HG02798 (cell line): ENCODE measurements around the gene LRRC10B.
A peak's percentile ranks its signal among the peaks of the same experiment; 100 is the strongest.

ENCODE experiments used
- ATAC-seq: cut with Tn5 transposase; IDR thresholded peaks from one replicate; pipeline ENCODE4 v1.9.1; 2021; ENCODE audit warnings: mild to moderate bottlenecking; ENCODE audit not compliant: unreplicated experiment, poor library complexity

LRRC10B gene

DNA sequence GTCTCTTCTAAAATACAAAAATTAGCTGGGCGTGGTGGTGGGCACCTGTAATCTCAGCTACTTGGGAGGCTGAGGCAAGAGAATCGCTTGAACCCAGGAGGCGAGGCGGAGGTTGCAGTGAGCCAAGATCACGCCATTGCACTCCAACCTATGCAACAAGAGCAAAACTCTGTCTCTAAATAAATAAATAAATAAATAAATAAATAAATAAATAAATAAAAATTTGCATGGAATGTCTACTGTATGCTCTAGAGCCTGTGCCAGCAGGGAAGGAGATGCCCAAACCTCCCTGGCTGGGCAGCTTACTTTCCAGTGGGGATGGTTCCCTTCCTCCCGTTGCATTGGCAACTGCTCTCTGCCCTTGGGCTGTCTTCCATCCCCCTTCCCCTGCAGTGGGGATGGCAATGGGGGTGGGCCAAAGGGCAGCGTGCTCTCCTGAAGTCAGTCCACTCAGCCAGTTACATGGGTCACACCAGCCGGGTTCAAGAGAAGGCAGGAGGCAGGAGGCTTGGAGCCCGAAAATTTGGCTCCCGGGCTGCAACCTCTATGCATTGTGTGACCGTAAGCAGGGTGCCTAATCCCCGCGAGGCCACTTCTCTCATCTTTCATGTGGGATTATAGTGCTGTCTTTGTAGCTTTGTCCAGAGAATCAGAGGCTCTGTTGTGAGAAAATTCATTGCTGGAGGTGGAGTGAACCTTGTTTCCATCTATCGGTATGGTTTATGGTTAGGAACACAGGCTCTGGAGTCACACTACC lies 1.4 kb upstream of the LRRC10B start:
- no peak for ATAC-seq

GRCh38 chr11:61509043-61510029 lies 787 bp downstream of the LRRC10B start:
- ATAC-seq: peak; percentile 73

- ATAC-seq: no peak
Measured at GRCh38 chr11:61510166-61510919, 1.8 kb downstream of the LRRC10B start.

DNA sequence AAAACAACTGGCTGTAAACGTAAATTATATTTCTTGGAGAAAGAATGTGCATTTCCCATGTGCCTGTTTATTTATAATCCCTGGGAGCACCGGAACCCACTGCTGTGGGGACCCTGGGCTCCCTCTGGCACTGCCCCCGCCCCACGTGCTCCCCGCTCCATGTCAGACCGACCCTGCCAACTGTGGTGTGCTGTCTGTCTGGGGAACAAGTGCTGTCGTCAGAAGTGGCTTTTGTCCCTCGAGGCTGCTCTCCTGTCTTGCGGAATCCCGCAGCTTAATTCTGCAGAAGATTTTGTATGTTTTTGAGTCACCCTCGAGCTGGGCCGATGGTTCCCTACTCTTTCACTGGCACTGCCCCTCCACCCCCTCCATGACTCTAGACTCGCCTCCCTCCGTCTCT lies 2.4 kb downstream of the LRRC10B start:
- ATAC-seq: no peak

- no peak for ATAC-seq
Measured at GRCh38 chr11:61511383-61511782, 2.8 kb downstream of the LRRC10B start.

DNA sequence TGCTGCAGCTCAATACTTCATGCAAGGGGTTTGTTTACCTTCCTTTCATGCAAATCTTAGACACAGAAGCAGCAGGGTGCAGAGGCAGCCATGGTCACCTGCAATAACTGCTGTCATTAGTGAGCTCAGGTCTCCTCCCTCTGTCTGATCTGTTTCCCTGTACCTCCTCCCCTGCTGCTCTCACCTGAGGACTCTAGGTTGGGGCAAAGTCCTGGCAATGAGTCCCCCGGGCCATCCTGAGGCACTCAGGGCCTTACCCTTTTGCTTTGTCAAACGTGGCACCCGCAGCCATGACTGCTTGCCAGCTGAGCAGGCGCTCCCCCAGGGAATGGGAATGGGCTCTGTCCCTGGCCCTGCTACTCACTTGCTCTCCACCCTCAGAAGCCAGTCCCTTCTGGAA lies 3.9 kb downstream of the LRRC10B start:
- ATAC-seq: no peak

DNA sequence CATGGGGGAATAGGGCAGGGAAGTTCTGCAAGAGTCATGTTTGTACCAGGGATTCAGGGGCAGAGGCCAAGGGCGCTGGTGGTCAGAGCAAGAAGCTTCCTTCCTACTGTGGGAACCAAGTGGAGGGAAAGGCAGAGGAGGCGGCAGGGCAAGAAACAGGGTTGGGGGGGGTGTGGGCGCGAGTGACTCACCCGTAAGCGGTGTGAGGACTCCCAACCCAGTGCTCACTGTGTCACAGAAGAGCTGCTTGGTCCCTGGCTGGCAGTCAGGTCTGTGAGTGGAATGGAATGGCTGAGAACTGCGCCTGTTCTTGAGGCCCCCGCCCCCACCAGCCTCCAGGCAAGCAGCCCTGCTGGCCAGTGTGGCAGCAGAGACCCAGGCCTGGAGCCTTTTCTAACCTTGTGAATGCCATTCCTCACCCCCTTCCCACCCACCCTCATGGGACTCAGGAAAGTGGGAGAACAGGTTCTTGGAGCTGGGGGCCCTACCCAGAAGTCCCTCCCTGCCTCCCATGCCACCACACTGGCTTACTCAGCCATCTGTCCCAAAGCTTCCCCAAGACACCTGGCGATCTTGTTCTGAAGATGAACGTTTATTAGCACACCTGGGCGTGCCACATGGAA lies 4.7 kb downstream of the LRRC10B start:
- no peak for ATAC-seq

DNA sequence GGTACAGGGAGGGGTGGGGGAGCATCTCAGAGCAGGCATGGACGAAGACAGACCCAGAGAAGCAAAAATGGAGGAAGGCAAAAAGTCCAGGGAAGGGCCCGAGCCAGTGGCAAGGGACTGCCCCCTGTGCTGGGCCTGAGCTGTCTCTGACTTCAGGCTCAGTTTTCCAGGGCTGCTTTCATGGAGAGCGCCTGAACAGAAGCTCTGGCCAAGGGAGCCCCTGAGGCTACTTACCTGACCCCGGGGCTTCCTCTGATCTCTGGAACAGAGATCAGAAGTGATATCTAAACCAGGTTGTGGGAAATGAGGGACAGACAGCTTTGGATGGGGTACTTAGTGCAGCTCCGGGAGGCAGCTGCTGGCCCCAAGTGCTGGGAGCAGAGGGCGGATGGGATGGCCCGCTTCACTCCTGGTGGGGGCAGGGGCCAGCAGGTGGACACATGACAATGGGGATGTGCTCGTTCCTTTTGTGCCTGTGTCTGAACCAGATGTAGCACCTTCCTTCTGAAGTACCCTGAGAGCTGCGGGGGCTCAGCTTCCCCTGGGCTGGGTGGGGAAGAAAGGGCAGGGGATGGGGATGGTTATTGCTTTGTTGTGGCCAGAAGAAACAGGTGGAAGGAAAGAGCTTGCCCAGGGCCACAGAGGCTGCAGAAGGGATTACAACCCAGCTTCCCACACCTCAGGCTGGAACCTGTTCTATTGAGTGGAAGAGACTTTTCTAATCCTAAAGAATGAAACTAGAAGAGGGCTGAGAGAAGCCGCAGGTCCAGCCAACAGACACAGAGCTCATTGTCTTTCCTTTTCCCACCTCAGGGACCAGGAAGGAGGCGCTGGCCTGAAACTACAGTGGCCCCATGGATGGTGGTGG lies 5.7 kb downstream of the LRRC10B start:
- ATAC-seq: no peak

DNA sequence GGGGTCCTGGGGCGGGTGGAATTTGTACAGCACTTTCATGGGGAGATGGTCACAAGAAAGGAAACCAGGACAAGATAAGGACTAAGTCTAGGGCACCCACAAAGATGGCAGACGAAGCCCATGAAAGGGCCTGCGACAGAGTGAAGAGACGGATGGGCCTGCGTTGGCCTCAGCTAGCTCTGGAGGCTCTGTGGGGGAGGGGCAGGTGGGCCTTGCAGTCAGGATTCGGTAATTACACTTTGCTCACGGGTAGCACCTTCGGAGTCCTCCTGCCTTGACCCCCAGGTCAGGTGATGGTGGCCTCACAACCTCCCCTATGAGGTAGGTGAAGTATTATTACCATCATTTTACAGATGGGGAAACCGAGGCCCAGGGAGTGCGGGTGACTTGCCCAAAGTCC lies 7.1 kb downstream of the LRRC10B start:
- no peak for ATAC-seq

DNA sequence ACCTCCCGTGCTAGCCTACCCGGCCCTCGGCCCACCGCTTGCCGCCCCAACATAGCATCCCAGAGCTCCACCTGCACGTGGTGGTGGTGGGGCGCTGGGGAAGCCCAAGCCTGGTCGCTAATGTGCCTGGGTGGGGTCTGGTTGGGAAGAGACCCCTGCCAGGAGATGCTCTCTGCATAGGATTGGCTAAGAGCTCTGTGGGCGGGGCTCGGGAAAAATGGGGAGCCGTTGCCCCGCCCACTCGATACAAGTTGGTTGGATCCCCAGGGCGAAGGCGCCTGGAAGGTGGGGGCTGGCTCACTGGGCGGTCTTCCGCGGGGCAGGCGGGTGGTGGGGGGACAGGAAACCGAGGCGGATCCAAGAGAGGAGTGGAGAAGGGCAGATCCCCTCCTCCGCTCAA lies 7.6 kb downstream of the LRRC10B start:
- ATAC-seq: no peak

DNA sequence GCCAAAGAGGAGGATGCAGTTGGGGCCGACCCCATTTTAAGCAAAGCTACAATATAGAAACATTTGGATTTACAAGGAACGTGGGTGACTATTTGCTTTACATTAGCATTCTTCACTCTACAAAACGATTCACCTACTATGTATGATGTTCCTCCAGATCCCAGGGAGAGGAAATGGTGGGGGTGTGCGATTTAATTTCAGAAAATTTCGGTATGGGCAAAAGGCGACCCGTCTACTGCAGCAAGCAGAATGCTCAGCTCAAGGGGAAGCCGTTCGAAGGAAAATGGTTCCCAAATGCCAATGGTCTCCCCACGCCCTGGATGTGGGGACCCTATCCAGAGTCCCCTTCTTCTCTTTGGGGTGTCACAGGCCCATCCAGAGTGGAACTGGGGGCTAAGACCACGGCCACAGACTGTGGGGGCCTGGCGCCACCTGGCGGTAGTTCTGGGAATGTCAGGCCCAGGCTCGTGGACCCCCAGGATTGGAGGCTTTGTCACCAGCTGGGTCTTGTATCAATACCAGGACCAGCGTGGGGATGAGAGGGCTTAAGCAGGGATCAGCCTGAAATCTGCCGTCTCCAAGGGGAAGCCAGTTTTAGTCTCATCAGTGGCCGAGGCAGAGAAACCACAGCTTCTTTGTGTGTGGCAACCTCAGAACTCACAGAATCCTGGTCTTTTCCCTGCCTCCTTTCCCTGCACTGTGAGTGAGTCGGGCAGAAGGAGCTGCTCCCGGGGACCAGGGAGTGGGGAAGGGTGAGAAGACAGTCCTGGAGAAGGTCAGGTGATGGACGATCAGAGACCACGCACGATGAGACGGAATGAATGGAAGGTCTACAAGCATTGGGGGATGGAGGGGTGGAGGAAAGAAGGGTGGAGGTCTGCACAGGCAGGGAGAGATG lies 8.4 kb downstream of the LRRC10B start:
- ATAC-seq: no peak

GRCh38 chr11:61518032-61518795 lies 9.7 kb downstream of the LRRC10B start:
- no peak for ATAC-seq

DNA sequence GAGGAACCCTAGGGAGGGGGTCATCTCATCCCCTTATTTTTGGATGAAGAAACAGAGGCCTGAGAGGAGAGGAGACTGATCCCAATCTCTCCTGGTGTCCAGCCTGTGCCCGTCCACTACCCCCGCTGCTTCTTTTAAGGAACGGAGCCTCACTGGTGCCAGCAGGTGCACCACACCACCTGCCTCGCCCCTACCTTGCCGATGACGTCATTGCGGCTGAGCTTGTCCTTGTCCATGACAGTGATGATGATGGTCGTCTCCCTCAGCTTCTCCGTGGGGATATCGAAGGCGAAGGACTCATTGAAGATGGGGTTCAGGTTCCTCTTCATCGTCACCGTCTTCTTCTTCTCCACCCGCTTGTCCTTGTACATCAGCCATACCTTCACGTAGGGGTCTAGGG lies 14.3 kb downstream of the LRRC10B start:
- ATAC-seq: no peak

DNA sequence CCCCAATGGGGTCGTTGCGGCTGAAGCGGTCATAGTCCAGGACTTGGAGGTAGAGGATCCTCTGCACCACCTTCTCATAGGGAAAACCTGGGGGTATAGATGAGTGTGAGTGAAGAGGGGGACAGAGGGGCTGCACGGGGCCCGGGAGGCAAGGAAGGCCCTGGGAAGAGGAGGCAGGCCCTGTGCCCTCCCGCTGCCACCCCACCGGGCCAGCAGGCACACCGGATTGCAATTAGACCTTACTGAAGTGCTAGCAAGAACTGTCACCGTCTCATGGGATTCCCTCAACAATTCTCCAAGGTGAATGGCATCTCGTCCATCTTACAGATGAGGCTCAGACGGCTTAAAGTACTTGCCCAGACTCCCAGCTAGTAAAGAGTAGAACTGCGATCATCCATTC lies 15.9 kb downstream of the LRRC10B start:
- ATAC-seq: no peak

DNA sequence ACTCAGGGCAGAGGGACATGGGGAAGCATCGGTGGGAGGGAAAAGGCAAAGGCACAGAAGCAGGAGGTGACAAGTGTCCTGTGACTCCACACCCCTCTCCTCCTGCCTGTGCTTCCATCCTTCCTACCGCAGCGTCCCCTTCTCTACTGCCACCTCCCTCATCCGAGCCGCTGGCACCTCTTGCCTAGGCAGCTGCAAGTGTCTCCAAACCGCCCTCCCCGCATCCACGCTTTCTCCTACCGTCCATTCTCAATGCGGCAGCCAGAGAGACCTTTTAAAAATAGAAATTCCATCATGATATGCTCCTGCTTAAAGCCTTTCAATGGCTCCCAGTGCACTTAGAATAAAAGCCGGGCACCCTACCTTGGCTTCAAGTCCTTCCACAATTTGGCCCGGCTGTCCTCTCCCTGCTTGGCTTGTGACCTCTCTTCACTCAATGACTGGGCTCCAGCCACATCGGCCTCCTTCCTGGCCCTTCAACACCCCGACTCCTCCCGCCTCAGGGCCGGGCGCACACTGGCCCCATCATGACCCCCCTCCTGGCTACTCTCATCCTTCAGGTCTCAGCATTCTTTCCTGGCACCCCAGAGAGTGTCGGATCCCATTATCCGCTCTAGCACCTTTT lies 16.5 kb downstream of the LRRC10B start:
- ATAC-seq: no peak

GRCh38 chr11:61526229-61526628 lies 17.7 kb downstream of the LRRC10B start:
- no peak for ATAC-seq
